GM21786 (cell line): ENCODE data around the gene HIC1.
"Not testable (repeated sequence)": the region's sequence is repeated elsewhere in the genome, so short reads cannot be mapped to it uniquely, and the experiment has no call there.

Experiments used
- ATAC-seq: cut with Tn5 transposase; IDR thresholded peaks from one replicate; pipeline ENCODE4 v1.9.1; 2021; ENCODE audit not compliant: unreplicated experiment

HIC1 gene

GRCh38 chr17:2054512-2055291, at the start of gene HIC1:
TSS of gene HIC1 (plus strand) at chr17:2055103. CDS start at chr17:2056691, 1,588 bp downstream.
- ATAC-seq, result no peak

- ATAC-seq, result no peak
These were observed 46.4 kb upstream of the HIC1 start for GRCh38 chr17:2008332-2009126.

- no peak for ATAC-seq
These were observed 45.2 kb upstream of the HIC1 start for GRCh38 chr17:2009737-2010136.

GRCh38 chr17:2011411-2012371, 43.2 kb upstream of the HIC1 start:
- ATAC-seq, result no peak

- ATAC-seq, result no peak
These were observed 42.4 kb upstream of the HIC1 start for GRCh38 chr17:2012499-2012898.

GRCh38 chr17:2013220-2013993, 41.5 kb upstream of the HIC1 start:
- ATAC-seq, result not testable (repeated sequence)

GRCh38 chr17:2013994-2014317, 40.9 kb upstream of the HIC1 start:
- no peak for ATAC-seq

GRCh38 chr17:2015314-2015713, 39.6 kb upstream of the HIC1 start:
- ATAC-seq, result no peak

GRCh38 chr17:2016494-2016893, 38.4 kb upstream of the HIC1 start:
- ATAC-seq, result no peak

- no peak for ATAC-seq
These were observed 37.5 kb upstream of the HIC1 start for GRCh38 chr17:2017274-2017941.

- no peak for ATAC-seq
These were observed 36.0 kb upstream of the HIC1 start for GRCh38 chr17:2018716-2019510.

GRCh38 chr17:2019723-2020122, 35.2 kb upstream of the HIC1 start:
- ATAC-seq, result no peak

- no peak for ATAC-seq
These were observed 34.2 kb upstream of the HIC1 start for GRCh38 chr17:2020721-2021120.

GRCh38 chr17:2022647-2023240, 32.2 kb upstream of the HIC1 start:
- ATAC-seq, result no peak

GRCh38 chr17:2023256-2023655, 31.6 kb upstream of the HIC1 start:
- ATAC-seq, result no peak

- ATAC-seq, result no peak
These were observed 31.0 kb upstream of the HIC1 start for GRCh38 chr17:2023692-2024571.

GRCh38 chr17:2024572-2025219, 30.2 kb upstream of the HIC1 start:
- no peak for ATAC-seq
